SU-DHL-6 (cell line): ENCODE results near the gene RAB31.

ENCODE experiments used
- CTCF ChIP-seq: fragments of 200-600 bp; sonication (generic); IDR thresholded peaks from one replicate; pipeline ENCODE4 v1.5.1; 2017; ENCODE audit warnings: antibody characterized with exemption, mild to moderate bottlenecking, low read length, moderate library complexity; ENCODE audit not compliant: insufficient read depth, poor library complexity, severe bottlenecking
- EZH2phosphoT487 ChIP-seq: fragments of 200-600 bp; sonication (generic), shearing (Covaris generic); conservative IDR thresholded peaks from 2 replicates; pipeline ENCODE4 v1.6.1; 2018; ENCODE audit warnings: mild to moderate bottlenecking, antibody characterized with exemption, low read length, moderate library complexity, mixed read lengths

- TF ChIP-seq CTCF (no peak), EZH2phosphoT487 (no peak)
Measured at GRCh38 chr18:9825571-9826073, 117.5 kb downstream of the RAB31 start.
